CD14-positive monocyte (primary cell): ENCODE results near the gene SRRM3. TPM values are rescaled to one million over a fixed set of nuclear protein-coding genes. Genes with fewer than 3 reads are reported as not detected.
A peak's percentile ranks its signal among the peaks of the same experiment; 100 is the strongest.

Experiments used
- DNase-seq, 3 donors: peaks; one replicate each; pipeline ENCODE4 v3.0.0-alpha.2; 2011 to 2022
- H2AFZ ChIP-seq: 2 replicates; pipeline ENCODE4 v1.6.0; 2012; ENCODE audit warnings: mild to moderate bottlenecking, low read depth, low read length, inconsistent platforms; ENCODE audit not compliant: insufficient read depth, poor library complexity, severe bottlenecking
- H3K27ac ChIP-seq, 2 donors: 1 replicate in 1 of 2; 2 replicates in 1 of 2; pipeline ENCODE4 v1.5.1; 2012 to 2013; ENCODE audit warnings: low read length in 2 of 2, control low read depth in 1 of 2, inconsistent platforms in 1 of 2, low read depth in 1 of 2, mild to moderate bottlenecking in 1 of 2
- H3K27me3 ChIP-seq, 2 donors: one replicate each; pipeline versions ENCODE4 v1.6.0 to v1.6.1; 2011 to 2013; ENCODE audit warnings: low read length in 2 of 2; ENCODE audit not compliant: control insufficient read depth in 2 of 2, insufficient read depth in 2 of 2
- H3K36me3 ChIP-seq, 2 donors: replicated peaks in 1 of 2; 1 replicate in 1 of 2; 2 replicates in 1 of 2; pipeline versions ENCODE4 v1.5.1 to v1.6.1; 2012 to 2013; ENCODE audit warnings: low read length in 2 of 2, control low read depth in 1 of 2, inconsistent platforms in 1 of 2, mild to moderate bottlenecking in 1 of 2; ENCODE audit not compliant: insufficient read depth in 2 of 2, control insufficient read depth in 1 of 2
- H3K4me1 ChIP-seq, 2 donors: 1 replicate in 1 of 2; 2 replicates in 1 of 2; pipeline versions ENCODE4 v1.5.1 to v1.6.1; 2012 to 2013; ENCODE audit warnings: low read length in 2 of 2, control low read depth in 1 of 2, inconsistent platforms in 1 of 2, mild to moderate bottlenecking in 1 of 2, moderate library complexity in 1 of 2; ENCODE audit not compliant: insufficient read depth in 2 of 2, control insufficient read depth in 1 of 2
- H3K4me2 ChIP-seq: replicated peaks from 2 replicates; pipeline ENCODE3; 2012; ENCODE audit warnings: low read length, moderate library complexity, mild to moderate bottlenecking; ENCODE audit not compliant: poor library complexity, severe bottlenecking; ENCODE audit errors: extremely low read depth
- H3K4me3 ChIP-seq, 3 experiments: fragments of 200-600 bp in 1 of 3; sonication (generic) in 1 of 3; replicated peaks in 1 of 3; 1 replicate in 2 of 3; 2 replicates in 1 of 3; pipeline ENCODE4 v1.5.1; 2011 to 2013; ENCODE audit warnings: low read length in 3 of 3, mild to moderate bottlenecking in 3 of 3, control low read depth in 2 of 3, low read depth in 2 of 3, inconsistent platforms in 1 of 3, moderate library complexity in 1 of 3
- H3K79me2 ChIP-seq: 2 replicates; pipeline ENCODE4 v1.6.0; 2012; ENCODE audit warnings: mild to moderate bottlenecking, control low read depth, inconsistent platforms, low read length, moderate library complexity; ENCODE audit not compliant: insufficient read depth
- H3K9ac ChIP-seq: 2 replicates; pipeline ENCODE4 v1.6.0; 2017; ENCODE audit warnings: low read length, mild to moderate bottlenecking; ENCODE audit not compliant: insufficient read depth, poor library complexity, severe bottlenecking
- H3K9me3 ChIP-seq, 2 donors: replicated peaks in 1 of 2; 1 replicate in 1 of 2; 2 replicates in 1 of 2; pipeline versions ENCODE4 v1.5.1 to v1.6.1; 2012 to 2013; ENCODE audit warnings: low read length in 2 of 2, control low read depth in 1 of 2; ENCODE audit not compliant: control insufficient read depth in 1 of 2, insufficient read depth in 1 of 2
- H4K20me1 ChIP-seq: 2 replicates; pipeline ENCODE4 v1.6.0; 2012; ENCODE audit warnings: mild to moderate bottlenecking, low read length, control low read depth, moderate library complexity; ENCODE audit not compliant: insufficient read depth
- H3K27ac Mint-ChIP-seq, 7 donors: one replicate each; pipeline ENCODE4 v1.8.0; 2020; ENCODE audit warnings: mild to moderate bottlenecking in 7 of 7, mixed read lengths in 7 of 7, moderate library complexity in 6 of 7, inconsistent platforms in 2 of 7
- H3K27me3 Mint-ChIP-seq, 3 donors: one replicate each; pipeline ENCODE4 v1.8.0; 2021 to 2022; ENCODE audit warnings: low read depth in 3 of 3, mild to moderate bottlenecking in 3 of 3, mixed read lengths in 3 of 3, moderate library complexity in 3 of 3, inconsistent platforms in 1 of 3
- H3K36me3 Mint-ChIP-seq, 2 donors: one replicate each; pipeline ENCODE4 v1.8.0; 2020; ENCODE audit warnings: mixed read lengths in 2 of 2, inconsistent platforms in 1 of 2, mild to moderate bottlenecking in 1 of 2
- H3K4me1 Mint-ChIP-seq: one replicate; pipeline ENCODE4 v1.8.0; 2020; ENCODE audit warnings: mild to moderate bottlenecking, mixed read lengths
- H3K4me3 Mint-ChIP-seq, 2 donors: one replicate each; pipeline ENCODE4 v1.8.0; 2020; ENCODE audit warnings: mild to moderate bottlenecking in 2 of 2, mixed read lengths in 2 of 2, moderate library complexity in 1 of 2
- H3K9me3 Mint-ChIP-seq, 7 donors: one replicate each; pipeline ENCODE4 v1.8.0; 2020 to 2022; ENCODE audit warnings: mixed read lengths in 7 of 7, mild to moderate bottlenecking in 6 of 7, moderate library complexity in 6 of 7, inconsistent platforms in 2 of 7
- CTCF ChIP-seq: fragments of 200-600 bp; IDR thresholded peaks from one replicate; pipeline ENCODE4 v1.8.0; 2022; ENCODE audit warnings: antibody characterized with exemption, mild to moderate bottlenecking
- WGBS: methylation state at CpG from one replicate; pipeline ENCODE4 v1.1.5; 2013; ENCODE audit warnings: missing lambda C conversion rate; ENCODE audit not compliant: insufficient coverage; 5-methylcytosine and 5-hydroxymethylcytosine counted together
- intact Hi-C, 2 donors: fragments of 100-400 bp; cut with micrococcal nuclease; formaldehyde crosslinking; loops; one replicate each; pipeline versions ENCODE4 v1.15.0 to v1.15.1; 2023
- polyA plus RNA-seq, 3 donors: library from polyadenylated mRNA; depleted of rRNA in 1 of 3; unstranded in 2 of 3; stranded (reverse) in 1 of 3; fragments of 300-500 nt in 2 of 3; fragments of >200 nt in 1 of 3; fragmentation: Illumina TruSeq in 2 of 3; gene quantifications; 1 replicate in 2 of 3; 2 replicates in 1 of 3; pipeline ENCODE4 v1.2.3, GENCODE V29; 2012 to 2021

The SRRM3 gene
- polyA plus RNA-seq, 3 donors, result not detected

GRCh38 chr7:76281706-76282343 is 80.1 kb downstream of the SRRM3 start:
- Mint-ChIP-seq H3K36me3 (peaks cover 7 to 11% of the 10 kb centered on the region in 2 donors), H3K4me1 (peaks cover 14% of the 10 kb centered on the region), H3K27me3 (peaks cover 68 to 80% (median 68%) of the 10 kb centered on the region in 3 donors), H3K9me3 (peaks cover 0 to 16% (median 9%) of the 10 kb centered on the region in 7 donors), H3K4me3 (peak overlapping the region; percentile 56 to 91), H3K27ac (peak overlapping the region in 1 of 7 donors; percentile 66)
- intact Hi-C loops, result no loop called here
- H4K20me1 ChIP-seq, result no peaks in the 10 kb centered on the region
- TF ChIP-seq CTCF, result no peak
- no peaks in the 10 kb centered on the region for H3K36me3 ChIP-seq
- H3K4me3 ChIP-seq, result peak overlapping the region in 1 of 3 experiments; percentile 58
- peak overlapping the region; percentile 75 for H3K4me2 ChIP-seq
- DNase-seq, result no peak
- peaks cover 7 to 17% of the 10 kb centered on the region in 2 donors for H3K4me1 ChIP-seq
- no peaks in the 10 kb centered on the region for H3K79me2 ChIP-seq
- no peak overlapping the region for H3K27ac ChIP-seq
- H3K27me3 ChIP-seq, result peaks cover 29 to 54% of the 10 kb centered on the region in 2 donors
- H3K9me3 ChIP-seq, result no peaks in the 10 kb centered on the region
- whole genome bisulfite sequencing, result 3% methylated on average over 30 of the region's 36 CpGs
- no peak overlapping the region for H2AFZ ChIP-seq
- H3K9ac ChIP-seq, result no peak overlapping the region

GRCh38 chr7:76282344-76283253 is 80.9 kb downstream of the SRRM3 start:
- H3K27me3 ChIP-seq, result peaks cover 29 to 54% of the 10 kb centered on the region in 2 donors
- H3K4me2 ChIP-seq, result peak overlapping the region; percentile 75
- intact Hi-C loops, result no loop called here
- no peaks in the 10 kb centered on the region for H4K20me1 ChIP-seq
- no peaks in the 10 kb centered on the region for H3K79me2 ChIP-seq
- H3K9me3 ChIP-seq, result no peaks in the 10 kb centered on the region
- TF ChIP-seq CTCF, result no peak
- Mint-ChIP-seq H3K4me1 (peaks cover 14% of the 10 kb centered on the region), H3K27me3 (peaks cover 67 to 73% (median 69%) of the 10 kb centered on the region in 3 donors), H3K27ac (no peak overlapping the region), H3K9me3 (peaks cover 0 to 16% (median 9%) of the 10 kb centered on the region in 7 donors), H3K36me3 (peaks cover 7 to 11% of the 10 kb centered on the region in 2 donors), H3K4me3 (peak overlapping the region; percentile 56 to 91)
- peaks cover 7 to 17% of the 10 kb centered on the region in 2 donors for H3K4me1 ChIP-seq
- H3K27ac ChIP-seq, result no peak overlapping the region
- no peaks in the 10 kb centered on the region for H3K36me3 ChIP-seq
- no peak overlapping the region for H3K9ac ChIP-seq
- WGBS, result 4% methylated on average over 90 of the region's 98 CpGs
- H2AFZ ChIP-seq, result peak overlapping the region; percentile 50
- no peak for DNase-seq
- peak overlapping the region in 1 of 3 experiments; percentile 58 for H3K4me3 ChIP-seq
